GM12891 (cell line): ENCODE results near the gene OSER1.

ENCODE experiments used
- PAX5 ChIP-seq: IDR thresholded peaks from 2 replicates; pipeline ENCODE4 v1.6.1; 2011; ENCODE audit warnings: low read length, moderate library complexity, mild to moderate bottlenecking; ENCODE audit not compliant: insufficient read depth, severe bottlenecking
- POLR2A ChIP-seq: IDR thresholded peaks from 2 replicates; pipeline ENCODE4 v1.6.1; 2011; ENCODE audit warnings: low read depth, low read length, control low read depth
- POLR2AphosphoS5 ChIP-seq: IDR thresholded peaks from 2 replicates; pipeline ENCODE4 v1.6.1; 2011; ENCODE audit warnings: low read depth, low read length, control low read depth
- SPI1 ChIP-seq: IDR thresholded peaks from 2 replicates; pipeline ENCODE4 v1.6.1; 2011; ENCODE audit warnings: low read depth, low read length, control low read depth
- TAF1 ChIP-seq: IDR thresholded peaks from 2 replicates; pipeline ENCODE4 v1.6.1; 2011; ENCODE audit warnings: low read depth, low read length, control low read depth

GRCh38 chr20:44187772-44188709 is 22.5 kb downstream of the OSER1 start:
- TF ChIP-seq POLR2AphosphoS5 = no peak
- TF ChIP-seq POLR2A = no peak
- TF ChIP-seq TAF1 = no peak
- TF ChIP-seq SPI1 = no peak
- no peak for TF ChIP-seq PAX5
